Endodermal cell (in vitro differentiated cells): ENCODE measurements around the gene RESP18. TPM values are rescaled to one million over a fixed set of nuclear protein-coding genes. Genes with fewer than 3 reads are reported as not detected.
"Not testable (repeated sequence)": the region's sequence is repeated elsewhere in the genome, so short reads cannot be mapped to it uniquely, and the experiment has no call there.

Experiments used
- DNase-seq: peaks from one replicate; pipeline ENCODE4 v3.0.0-alpha.2; 2017
- H3K27ac ChIP-seq: 2 replicates; pipeline ENCODE4 v1.5.1; 2013; ENCODE audit warnings: mild to moderate bottlenecking, low read depth, low read length, moderate library complexity
- H3K27me3 ChIP-seq: 2 replicates; pipeline ENCODE4 v1.6.1; 2013; ENCODE audit warnings: mild to moderate bottlenecking, low read length, moderate library complexity; ENCODE audit not compliant: insufficient read depth, control insufficient read depth, poor library complexity, severe bottlenecking
- H3K36me3 ChIP-seq: 2 replicates; pipeline ENCODE4 v1.7.0; 2013; ENCODE audit warnings: mild to moderate bottlenecking, low read length, moderate library complexity; ENCODE audit not compliant: control insufficient read depth, insufficient read depth
- H3K4me1 ChIP-seq: one replicate; pipeline ENCODE4 v1.7.0; 2013; ENCODE audit warnings: low read length; ENCODE audit not compliant: control insufficient read depth, insufficient read depth
- H3K4me3 ChIP-seq: 2 replicates; pipeline ENCODE4 v1.5.1; 2013; ENCODE audit warnings: mild to moderate bottlenecking, low read length, moderate library complexity
- H3K9ac ChIP-seq: 2 replicates; pipeline ENCODE4 v1.6.1; 2013; ENCODE audit warnings: mild to moderate bottlenecking, low read length, moderate library complexity; ENCODE audit not compliant: poor library complexity, severe bottlenecking; ENCODE audit errors: extremely low read depth
- H3K9me3 ChIP-seq: 2 replicates; pipeline ENCODE4 v1.6.1; 2013; ENCODE audit warnings: mild to moderate bottlenecking, low read length, moderate library complexity; ENCODE audit not compliant: control insufficient read depth
- H3K27ac Mint-ChIP-seq: 2 replicates; pipeline ENCODE4 v1.8.0; 2020; ENCODE audit warnings: mixed read lengths
- H3K27me3 Mint-ChIP-seq: 2 replicates; pipeline ENCODE4 v1.8.0; 2021; ENCODE audit warnings: mild to moderate bottlenecking, mixed read lengths; ENCODE audit not compliant: insufficient read depth
- H3K36me3 Mint-ChIP-seq: 2 replicates; pipeline ENCODE4 v1.8.0; 2020; ENCODE audit warnings: low read depth, mixed read lengths
- H3K4me1 Mint-ChIP-seq: 2 replicates; pipeline ENCODE4 v1.8.0; 2020; ENCODE audit warnings: mixed read lengths
- H3K4me3 Mint-ChIP-seq: 2 replicates; pipeline ENCODE4 v1.8.0; 2020; ENCODE audit warnings: mild to moderate bottlenecking, moderate library complexity, mixed read lengths
- H3K9me3 Mint-ChIP-seq: 2 replicates; pipeline ENCODE4 v1.8.0; 2020; ENCODE audit warnings: mild to moderate bottlenecking, mixed read lengths
- CTCF ChIP-seq: fragments of 200-600 bp; sonication (generic); conservative IDR thresholded peaks from 2 replicates; pipeline ENCODE4 v1.5.0; 2021; ENCODE audit warnings: antibody characterized with exemption, mild to moderate bottlenecking
- WGBS, 2 experiments: methylation state at CpG; one replicate each; pipeline versions ENCODE4 v1.1.5 to v1.1.7; 2013; ENCODE audit warnings: missing lambda C conversion rate in 2 of 2, mixed read lengths in 1 of 2; ENCODE audit not compliant: insufficient coverage in 1 of 2, insufficient read length in 1 of 2; 5-methylcytosine and 5-hydroxymethylcytosine counted together
- total RNA-seq, 2 donors: library from RNA; stranded (reverse); fragmentation: NEBNext Ultra II Directional in 1 of 2; extraction: Animal tissue kit (Norgen Biotek cat#: 25700) in 1 of 2; gene quantifications; 2 replicates in 1 of 2; 3 replicates in 1 of 2; pipeline ENCODE4 v1.2.1, GENCODE V29; 2021

RESP18 gene
- total RNA-seq, 2 donors from 2014 or later = not detected

- no peaks in the 10 kb centered on the region for H3K9me3 ChIP-seq
- TF ChIP-seq CTCF = no peak
- peaks cover 79% of the 10 kb centered on the region for H3K27me3 ChIP-seq
- H3K27ac Mint-ChIP-seq = no peak overlapping the region
- H3K4me3 ChIP-seq = no peak overlapping the region
- 85 to 96% methylated on average over 3 to 4 of the region's 4 CpGs for WGBS, 2 experiments
- H3K4me3 Mint-ChIP-seq = no peak overlapping the region
- DNase-seq = no peak
- no peak overlapping the region for H3K9ac ChIP-seq
- no peak overlapping the region for H3K27ac ChIP-seq
- H3K4me1 ChIP-seq = no peaks in the 10 kb centered on the region
- H3K36me3 ChIP-seq = no peaks in the 10 kb centered on the region
- H3K4me1 Mint-ChIP-seq = no peaks in the 10 kb centered on the region
- no peaks in the 10 kb centered on the region for H3K36me3 Mint-ChIP-seq
- H3K9me3 Mint-ChIP-seq = no peaks in the 10 kb centered on the region
- peaks cover 71% of the 10 kb centered on the region for H3K27me3 Mint-ChIP-seq
These were observed 7.4 kb downstream of the RESP18 start for GRCh38 chr2:219325136-219325535.

DNA sequence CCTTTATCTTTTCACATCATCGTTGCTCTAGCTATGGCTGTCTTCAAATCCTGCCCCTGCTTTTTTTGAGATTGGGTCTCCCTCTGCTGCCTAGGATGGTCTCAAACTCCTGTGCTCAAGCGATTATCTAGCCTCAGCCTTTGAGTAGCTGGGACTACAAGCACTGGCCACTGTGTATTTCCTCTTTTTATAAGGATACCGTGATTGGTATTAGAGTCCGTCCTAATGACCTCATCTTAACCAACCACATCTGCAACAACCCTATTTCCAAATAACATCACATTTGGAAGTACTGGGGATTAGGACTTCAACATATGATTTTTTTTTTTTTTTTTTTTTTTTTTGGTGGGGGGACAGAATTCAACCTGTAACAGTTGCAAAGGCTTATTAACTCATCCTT is 9.1 kb downstream of the RESP18 start:
- TF ChIP-seq CTCF = no peak
- whole genome bisulfite sequencing, 2 experiments = 81 to 82% methylated on average over 2 to 4 of the region's 4 CpGs

GRCh38 chr2:219314804-219315468 is 17.6 kb downstream of the RESP18 start:
- Histone ChIP-seq H3K27me3 (peaks cover 10% of the 10 kb centered on the region), H3K4me3 (no peak overlapping the region), H3K27ac (no peak overlapping the region), H3K4me1 (no peaks in the 10 kb centered on the region), H3K9me3 (no peaks in the 10 kb centered on the region), H3K36me3 (no peaks in the 10 kb centered on the region), H3K9ac (no peak overlapping the region)
- Mint-ChIP-seq H3K4me1 (no peaks in the 10 kb centered on the region), H3K27me3 (peaks cover 20% of the 10 kb centered on the region), H3K9me3 (peaks cover 6% of the 10 kb centered on the region), H3K4me3 (no peak overlapping the region), H3K36me3 (no peaks in the 10 kb centered on the region), H3K27ac (no peak overlapping the region)
- 87 to 92% methylated on average over 13 to 16 of the region's 16 CpGs for WGBS, 2 experiments
- TF ChIP-seq CTCF = no peak
- no peak for DNase-seq

More for the DNA sequence above, 9.1 kb downstream of the RESP18 start:
- Mint-ChIP-seq H3K4me1 (no peaks in the 10 kb centered on the region), H3K4me3 (no peak overlapping the region), H3K27ac (no peak overlapping the region), H3K9me3 (no peaks in the 10 kb centered on the region), H3K27me3 (peaks cover 58% of the 10 kb centered on the region), H3K36me3 (no peaks in the 10 kb centered on the region)
- Histone ChIP-seq H3K27me3 (peaks cover 62% of the 10 kb centered on the region), H3K27ac (no peak overlapping the region), H3K4me3 (no peak overlapping the region), H3K36me3 (no peaks in the 10 kb centered on the region), H3K4me1 (no peaks in the 10 kb centered on the region), H3K9ac (no peak overlapping the region), H3K9me3 (no peaks in the 10 kb centered on the region)
- no peak for DNase-seq

DNA sequence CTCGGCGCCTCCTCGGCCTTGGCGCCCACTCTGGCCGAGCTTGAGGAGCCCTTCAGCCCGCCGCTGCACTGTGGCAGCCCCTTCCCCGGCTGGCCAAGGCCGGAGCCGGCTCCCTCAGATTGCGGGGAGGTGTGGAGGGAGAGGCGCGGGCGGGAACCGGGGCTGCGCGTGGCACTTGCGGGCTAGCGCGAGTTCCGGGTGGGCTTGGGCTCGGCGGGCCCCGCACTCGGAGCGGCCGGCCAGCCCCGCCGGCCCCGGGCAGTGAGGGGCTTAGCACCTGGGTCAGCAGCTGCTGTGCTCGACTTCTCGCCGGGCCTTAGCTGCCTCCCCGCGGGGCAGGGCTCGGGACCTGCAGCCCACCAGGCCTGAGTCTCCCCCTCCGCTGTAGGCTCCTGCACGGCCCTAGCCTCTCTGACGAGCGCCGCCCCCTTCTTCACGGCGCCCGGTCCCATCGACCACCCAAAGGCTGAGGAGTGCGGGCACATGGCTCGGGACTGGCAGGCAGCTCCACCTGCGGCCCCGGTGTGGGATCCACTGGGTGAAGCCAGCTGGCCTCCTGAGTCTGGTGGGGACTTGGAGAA is 19.8 kb downstream of the RESP18 start:
- not testable (repeated sequence) for H3K4me1 ChIP-seq, H3K9me3 Mint-ChIP-seq, H3K9ac ChIP-seq, H3K4me1 Mint-ChIP-seq, H3K27ac ChIP-seq, DNase-seq, H3K27ac Mint-ChIP-seq, H3K36me3 Mint-ChIP-seq, H3K4me3 ChIP-seq, H3K9me3 ChIP-seq, H3K36me3 ChIP-seq, H3K4me3 Mint-ChIP-seq
- H3K27me3 ChIP-seq = peaks cover 30% of the 10 kb centered on the region
- H3K27me3 Mint-ChIP-seq = peaks cover 35% of the 10 kb centered on the region
- 81 to 95% methylated on average over 17 to 49 of the region's 49 CpGs for WGBS, 2 experiments
